Measurements from ENCODE around the gene ZNF117. TPM values are rescaled to one million over a fixed set of nuclear protein-coding genes. Genes with fewer than 3 reads are reported as not detected.

Gene ZNF117
- total and polyA plus RNA-seq, 9 of the 15 experiments (the other 6 are each of a cell fraction or from before 2014, with no cell fraction given) = 2.5 to 18.9 (median 14.1) TPM

DNA sequence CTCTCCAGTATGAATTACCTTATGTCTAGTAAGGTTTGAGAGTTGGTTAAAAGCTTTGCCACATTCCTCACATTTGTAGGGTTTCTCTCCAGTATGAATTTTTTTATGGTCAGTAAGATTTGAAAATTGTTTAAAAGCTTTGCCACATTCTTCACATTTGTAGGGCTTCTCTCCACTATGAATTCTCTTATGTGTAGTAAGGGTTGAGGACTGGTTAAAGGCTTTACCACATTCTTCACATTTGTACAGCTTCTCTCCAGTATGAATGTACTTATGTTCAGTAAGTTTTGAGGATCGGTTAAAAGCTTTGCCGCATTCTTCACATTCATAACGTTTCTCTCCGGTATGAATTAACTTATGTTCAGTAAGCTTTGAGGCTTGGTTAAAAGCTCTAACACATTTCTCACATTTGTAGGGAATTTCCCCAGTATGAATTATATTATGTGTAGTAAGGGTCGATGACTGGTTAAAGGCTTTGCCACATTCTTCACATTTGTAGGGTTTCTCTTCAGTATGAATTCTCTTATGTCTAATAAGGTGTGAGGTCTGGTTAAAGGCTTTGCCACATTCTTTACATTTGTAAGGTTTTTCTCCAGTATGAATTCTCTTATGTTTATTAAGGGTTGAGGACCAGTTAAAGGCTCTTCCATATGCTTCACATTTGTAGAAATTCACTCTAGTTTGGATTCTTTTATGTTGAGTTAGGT is 12.2 kb downstream of the ZNF117 start:
- no peak overlapping the region for H3K9ac ChIP-seq (ENCODE audit: insufficient read depth in 1 of 2, low read depth in 2 of 2, low read length in 2 of 2)
- H3K4me2 ChIP-seq (ENCODE audit: insufficient read depth, low read length) = no peak overlapping the region
- DNase-seq (ENCODE audit: extremely low read depth in 1 of 4, low spot score in 3 of 4) = no peak
- peaks cover 30% of the 10 kb centered on the region for H3K36me3 ChIP-seq (ENCODE audit: control insufficient read depth, insufficient read depth, low read length)
- in situ Hi-C loops (cut with MboI) = no loop called here
- no peak for ATAC-seq
- no TSS peak for BruUV-seq (replicated peaks)
- peaks cover 42% of the 10 kb centered on the region for H3K9me3 ChIP-seq (replicated peaks; ENCODE audit: control insufficient read depth, insufficient read depth, low read depth, low read length)
- intact Hi-C loops (cut with micrococcal nuclease) = no loop called here
- no peaks in the 10 kb centered on the region for H3K4me1 ChIP-seq (replicated peaks in 1 of 2; ENCODE audit: control insufficient read depth in 2 of 2, insufficient read depth in 2 of 2, low read length in 2 of 2)
- POLR2A ChIA-PET = no interaction called here
- WGBS (ENCODE audit: insufficient coverage, low coverage, missing lambda C conversion rate) = 73% methylated on average over 5 of the region's 5 CpGs
- no peaks in the 10 kb centered on the region for H4K20me1 ChIP-seq (replicated peaks; ENCODE audit: control insufficient read depth, insufficient read depth, low read length)
- no peak overlapping the region for H3K4me3 ChIP-seq
- no peak overlapping the region for H3K27ac ChIP-seq (ENCODE audit: extremely low read depth, low read depth, low read length)
- no peaks in the 10 kb centered on the region for H3K27me3 ChIP-seq (ENCODE audit: control insufficient read depth in 2 of 2, insufficient read depth in 2 of 2, low read length in 2 of 2)
- CTCF ChIA-PET (ENCODE audit: low intra/inter-chr PET ratio) = no interaction called here
- no peak overlapping the region for H2AFZ ChIP-seq (ENCODE audit: low read depth, low read length)
- FAIRE-seq = peak; percentile 65
- no peaks in the 10 kb centered on the region for H3K9me1 ChIP-seq (ENCODE audit: control insufficient read depth, insufficient read depth, low read length)
- no peaks in the 10 kb centered on the region for H3K79me2 ChIP-seq (ENCODE audit: control insufficient read depth, insufficient read depth, low read length)
- TF ChIP-seq TGIF2 (CRISPR knock-in tag; IDR thresholded peaks at IDR 0.05) (no peak), FOS (IDR thresholded peaks at IDR 0.05; ENCODE audit: extremely low read depth, insufficient read length) (no peak), RCOR1 (IDR thresholded peaks at IDR 0.05; ENCODE audit: borderline replicate concordance in 1 of 2, low read depth in 2 of 2, low read length in 2 of 2) (no peak), RBM22 (IDR thresholded peaks at IDR 0.05; ENCODE audit: low read depth, low read length, poor library complexity, severe bottlenecking) (no peak), CBFA2T3 (IDR thresholded peaks at IDR 0.05) (no peak), MAFG (tag; conservative IDR thresholded peaks at IDR 0.05) (no peak), ZNF212 (CRISPR knock-in tag; IDR thresholded peaks at IDR 0.05) (no peak), TCF3 (CRISPR knock-in tag; IDR thresholded peaks at IDR 0.05) (no peak), BCOR (IDR thresholded peaks at IDR 0.05) (no peak), HMG20A (CRISPR knock-in tag; conservative IDR thresholded peaks at IDR 0.05) (no peak), STAT5A (IDR thresholded peaks at IDR 0.05; ENCODE audit: borderline replicate concordance, low read length) (no peak)
- TF ChIP-seq, protein P1, sequence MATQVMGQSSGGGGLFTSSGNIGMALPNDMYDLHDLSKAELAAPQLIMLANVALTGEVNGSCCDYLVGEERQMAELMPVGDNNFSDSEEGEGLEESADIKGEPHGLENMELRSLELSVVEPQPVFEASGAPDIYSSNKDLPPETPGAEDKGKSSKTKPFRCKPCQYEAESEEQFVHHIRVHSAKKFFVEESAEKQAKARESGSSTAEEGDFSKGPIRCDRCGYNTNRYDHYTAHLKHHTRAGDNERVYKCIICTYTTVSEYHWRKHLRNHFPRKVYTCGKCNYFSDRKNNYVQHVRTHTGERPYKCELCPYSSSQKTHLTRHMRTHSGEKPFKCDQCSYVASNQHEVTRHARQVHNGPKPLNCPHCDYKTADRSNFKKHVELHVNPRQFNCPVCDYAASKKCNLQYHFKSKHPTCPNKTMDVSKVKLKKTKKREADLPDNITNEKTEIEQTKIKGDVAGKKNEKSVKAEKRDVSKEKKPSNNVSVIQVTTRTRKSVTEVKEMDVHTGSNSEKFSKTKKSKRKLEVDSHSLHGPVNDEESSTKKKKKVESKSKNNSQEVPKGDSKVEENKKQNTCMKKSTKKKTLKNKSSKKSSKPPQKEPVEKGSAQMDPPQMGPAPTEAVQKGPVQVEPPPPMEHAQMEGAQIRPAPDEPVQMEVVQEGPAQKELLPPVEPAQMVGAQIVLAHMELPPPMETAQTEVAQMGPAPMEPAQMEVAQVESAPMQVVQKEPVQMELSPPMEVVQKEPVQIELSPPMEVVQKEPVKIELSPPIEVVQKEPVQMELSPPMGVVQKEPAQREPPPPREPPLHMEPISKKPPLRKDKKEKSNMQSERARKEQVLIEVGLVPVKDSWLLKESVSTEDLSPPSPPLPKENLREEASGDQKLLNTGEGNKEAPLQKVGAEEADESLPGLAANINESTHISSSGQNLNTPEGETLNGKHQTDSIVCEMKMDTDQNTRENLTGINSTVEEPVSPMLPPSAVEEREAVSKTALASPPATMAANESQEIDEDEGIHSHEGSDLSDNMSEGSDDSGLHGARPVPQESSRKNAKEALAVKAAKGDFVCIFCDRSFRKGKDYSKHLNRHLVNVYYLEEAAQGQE (IDR thresholded peaks at IDR 0.05; ENCODE audit: borderline replicate concordance) = peak; percentile 7; the same call in 1 of the 2 replicates
- TF ChIP-seq, protein P1 (CRISPR knock-in tag; IDR thresholded peaks at IDR 0.05; ENCODE audit: low read depth) = no peak

Measured in K562 (cell line).